Measurements from ENCODE around the gene HOXB1.
A peak's percentile ranks its signal among the peaks of the same experiment; 100 is the strongest.

Gene HOXB1

GRCh38 chr17:48530887-48531272, at the start of gene HOXB1:
Gene HOXB1 (minus strand): TSS chr17:48531011. CDS start chr17:48530904, 107 bp downstream.
- no peak for DNase-seq (ENCODE audit: low read depth in 2 of 2)

GRCh38 chr17:48579760-48580554, 49.1 kb upstream of the HOXB1 start:
- DNase-seq (ENCODE audit: low read depth in 2 of 2) = no peak

GRCh38 chr17:48579471-48579759, 48.6 kb upstream of the HOXB1 start:
- no peak for DNase-seq (ENCODE audit: low read depth in 2 of 2)

- no peak for DNase-seq (ENCODE audit: low read depth in 2 of 2)
These were observed 48.0 kb upstream of the HOXB1 start for GRCh38 chr17:48578616-48579470.

- DNase-seq (ENCODE audit: low read depth in 2 of 2) = peak; percentile 51 to 61
These were observed 47.3 kb upstream of the HOXB1 start, which contains the start of gene HOXB4 for GRCh38 chr17:48577946-48578615. Gene HOXB4 (minus strand): TSS chr17:48578350. CDS start chr17:48578319, 31 bp downstream.

GRCh38 chr17:48577330-48577945, 46.6 kb upstream of the HOXB1 start:
- DNase-seq (ENCODE audit: low read depth in 2 of 2) = no peak

- DNase-seq (ENCODE audit: low read depth in 2 of 2) = no peak
These were observed 45.9 kb upstream of the HOXB1 start for GRCh38 chr17:48576479-48577309.

GRCh38 chr17:48575673-48576478, 45.1 kb upstream of the HOXB1 start:
- DNase-seq (ENCODE audit: low read depth in 2 of 2) = no peak

GRCh38 chr17:48575066-48575582, 44.3 kb upstream of the HOXB1 start:
- DNase-seq (ENCODE audit: low read depth in 2 of 2) = no peak

- DNase-seq (ENCODE audit: low read depth in 2 of 2) = no peak
These were observed 43.8 kb upstream of the HOXB1 start for GRCh38 chr17:48574505-48575065.

GRCh38 chr17:48571826-48572417, 41.1 kb upstream of the HOXB1 start:
- no peak for DNase-seq (ENCODE audit: low read depth in 2 of 2)

- DNase-seq (ENCODE audit: low read depth in 2 of 2) = no peak
These were observed 40.4 kb upstream of the HOXB1 start for GRCh38 chr17:48571024-48571818.

GRCh38 chr17:48570325-48571023, 39.7 kb upstream of the HOXB1 start:
- no peak for DNase-seq (ENCODE audit: low read depth in 2 of 2)

GRCh38 chr17:48569674-48570324, 39.0 kb upstream of the HOXB1 start:
- no peak for DNase-seq (ENCODE audit: low read depth in 2 of 2)

- no peak for DNase-seq (ENCODE audit: low read depth in 2 of 2)
These were observed 38.4 kb upstream of the HOXB1 start for GRCh38 chr17:48569240-48569582.

GRCh38 chr17:48568499-48569239, 37.9 kb upstream of the HOXB1 start:
- DNase-seq (ENCODE audit: low read depth in 2 of 2) = no peak
